ENCODE measurements around the gene TYK2. TPM values are rescaled to one million over a fixed set of nuclear protein-coding genes. Genes with fewer than 3 reads are reported as not detected.

TYK2 gene
- total and polyA plus RNA-seq, 8 donors, result 120 to 185 (median 151) TPM

DNA sequence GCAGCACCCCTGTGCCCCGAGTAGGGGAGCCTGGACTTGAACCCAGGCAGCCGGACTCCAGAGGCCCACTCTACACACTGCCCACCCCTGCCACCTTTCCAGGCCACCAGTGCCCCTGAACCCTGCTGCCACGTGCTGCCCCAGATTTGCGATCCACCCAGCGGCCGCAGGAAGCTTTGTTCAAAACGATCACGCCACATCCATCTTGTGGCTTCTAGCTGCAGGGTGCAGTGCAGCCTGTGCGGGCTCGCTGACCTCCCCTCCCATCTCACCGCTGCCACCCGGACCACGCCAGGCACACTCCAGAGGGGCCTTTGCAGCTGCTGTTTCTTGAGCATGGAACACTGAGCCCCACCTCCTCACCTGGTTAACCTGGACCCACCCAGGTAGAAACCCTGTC is 50.8 kb downstream of the TYK2 start:
- TF ChIP-seq, protein P1, sequence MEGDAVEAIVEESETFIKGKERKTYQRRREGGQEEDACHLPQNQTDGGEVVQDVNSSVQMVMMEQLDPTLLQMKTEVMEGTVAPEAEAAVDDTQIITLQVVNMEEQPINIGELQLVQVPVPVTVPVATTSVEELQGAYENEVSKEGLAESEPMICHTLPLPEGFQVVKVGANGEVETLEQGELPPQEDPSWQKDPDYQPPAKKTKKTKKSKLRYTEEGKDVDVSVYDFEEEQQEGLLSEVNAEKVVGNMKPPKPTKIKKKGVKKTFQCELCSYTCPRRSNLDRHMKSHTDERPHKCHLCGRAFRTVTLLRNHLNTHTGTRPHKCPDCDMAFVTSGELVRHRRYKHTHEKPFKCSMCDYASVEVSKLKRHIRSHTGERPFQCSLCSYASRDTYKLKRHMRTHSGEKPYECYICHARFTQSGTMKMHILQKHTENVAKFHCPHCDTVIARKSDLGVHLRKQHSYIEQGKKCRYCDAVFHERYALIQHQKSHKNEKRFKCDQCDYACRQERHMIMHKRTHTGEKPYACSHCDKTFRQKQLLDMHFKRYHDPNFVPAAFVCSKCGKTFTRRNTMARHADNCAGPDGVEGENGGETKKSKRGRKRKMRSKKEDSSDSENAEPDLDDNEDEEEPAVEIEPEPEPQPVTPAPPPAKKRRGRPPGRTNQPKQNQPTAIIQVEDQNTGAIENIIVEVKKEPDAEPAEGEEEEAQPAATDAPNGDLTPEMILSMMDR (IDR thresholded peaks at IDR 0.05), result no peak
- Histone ChIP-seq H3K36me3 (peaks cover 0 to 63% of the 10 kb centered on the region in 2 donors), H3K9me3 (no peaks in the 10 kb centered on the region), H3K27ac (no peak overlapping the region), H3K4me1 (peaks cover 10 to 26% of the 10 kb centered on the region in 2 donors), H3K4me3 (no peak overlapping the region), H3K27me3 (no peaks in the 10 kb centered on the region)
- ATAC-seq (no peak), DNase-seq (no peak)
- intact Hi-C loops (cut with DNase I), result no loop called here

DNA sequence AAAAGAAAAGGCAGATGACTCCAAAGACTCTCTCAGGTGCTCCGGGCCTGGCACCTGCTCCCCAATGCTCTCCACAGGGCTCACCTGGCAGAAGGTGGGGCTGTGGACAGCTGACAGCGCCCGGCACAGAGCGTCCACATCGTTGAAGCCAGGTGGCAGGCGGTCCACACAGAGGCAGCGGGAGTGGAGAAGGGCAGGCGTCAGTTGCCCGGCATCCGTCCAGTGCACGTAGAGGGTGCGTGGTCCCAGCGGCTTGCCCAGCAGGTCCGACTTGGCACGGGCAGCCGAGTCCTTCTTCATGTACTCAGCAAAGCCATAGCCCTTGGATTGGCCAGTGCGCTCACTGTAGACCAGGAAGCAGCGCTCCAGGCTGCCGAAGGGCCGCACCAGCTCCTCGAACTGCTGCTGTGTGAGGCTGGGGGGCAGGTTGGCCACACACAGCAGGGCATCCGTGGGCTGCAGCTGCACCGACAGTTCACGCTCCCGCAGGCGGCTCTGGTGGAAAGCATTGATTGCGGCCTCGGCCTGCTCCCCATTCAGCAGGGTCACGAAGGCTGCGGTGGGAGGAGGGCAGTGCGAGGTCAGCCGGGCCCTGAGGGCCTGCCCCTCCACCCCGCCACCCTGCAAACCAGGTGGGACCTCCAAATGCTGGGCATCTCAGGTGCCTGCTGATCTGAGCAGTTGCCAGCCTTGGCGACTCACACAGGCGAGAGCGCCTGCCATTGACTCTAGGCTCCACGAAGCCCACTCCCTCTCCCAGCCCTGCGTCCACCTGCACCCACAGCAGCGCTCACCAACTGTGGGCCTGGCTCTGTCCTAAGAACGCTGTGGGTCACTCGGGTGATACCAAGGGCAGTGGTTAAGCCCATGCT is 51.6 kb downstream of the TYK2 start:
- peaks cover 3 to 70% of the 10 kb centered on the region in 2 donors for H3K36me3 ChIP-seq
- no peaks in the 10 kb centered on the region for H3K9me3 ChIP-seq
- TF ChIP-seq, protein P1 (IDR thresholded peaks at IDR 0.05), result no peak
- H3K27me3 ChIP-seq, result no peaks in the 10 kb centered on the region
- peaks cover 9 to 19% of the 10 kb centered on the region in 2 donors for H3K4me1 ChIP-seq
- DNase-seq (no peak), ATAC-seq (no peak)
- H3K27ac ChIP-seq, result no peak overlapping the region
- intact Hi-C loops (cut with DNase I), result no loop called here
- no peak overlapping the region for H3K4me3 ChIP-seq

DNA sequence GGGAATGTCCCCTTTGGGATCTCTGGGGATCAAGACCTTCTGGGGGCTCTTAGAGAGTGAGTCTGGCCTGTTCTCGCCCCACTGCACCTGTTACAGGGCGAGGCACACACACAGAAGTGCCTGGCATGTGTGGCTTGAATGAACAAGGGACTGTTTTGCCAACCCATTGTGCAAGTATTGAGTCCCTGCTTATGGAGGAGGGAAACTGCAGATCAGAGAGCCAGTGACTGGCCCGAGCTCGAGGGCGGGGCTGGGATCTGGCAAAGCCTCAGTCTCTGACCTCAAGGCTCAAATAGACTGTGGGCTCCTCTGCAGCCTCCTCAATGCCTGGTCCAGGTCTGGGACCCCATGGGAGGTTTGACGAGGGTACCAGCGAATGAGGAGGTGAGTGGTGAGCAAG is 52.6 kb downstream of the TYK2 start:
- no peaks in the 10 kb centered on the region for H3K27me3 ChIP-seq
- TF ChIP-seq, protein P1 (IDR thresholded peaks at IDR 0.05), result no peak
- peaks cover 8 to 15% of the 10 kb centered on the region in 2 donors for H3K4me1 ChIP-seq
- H3K9me3 ChIP-seq, result no peaks in the 10 kb centered on the region
- no peak overlapping the region for H3K27ac ChIP-seq
- ATAC-seq (no peak), DNase-seq (no peak)
- intact Hi-C loops (cut with DNase I), result no loop called here
- H3K4me3 ChIP-seq, result no peak overlapping the region
- H3K36me3 ChIP-seq, result peaks cover 3 to 80% of the 10 kb centered on the region in 2 donors

DNA sequence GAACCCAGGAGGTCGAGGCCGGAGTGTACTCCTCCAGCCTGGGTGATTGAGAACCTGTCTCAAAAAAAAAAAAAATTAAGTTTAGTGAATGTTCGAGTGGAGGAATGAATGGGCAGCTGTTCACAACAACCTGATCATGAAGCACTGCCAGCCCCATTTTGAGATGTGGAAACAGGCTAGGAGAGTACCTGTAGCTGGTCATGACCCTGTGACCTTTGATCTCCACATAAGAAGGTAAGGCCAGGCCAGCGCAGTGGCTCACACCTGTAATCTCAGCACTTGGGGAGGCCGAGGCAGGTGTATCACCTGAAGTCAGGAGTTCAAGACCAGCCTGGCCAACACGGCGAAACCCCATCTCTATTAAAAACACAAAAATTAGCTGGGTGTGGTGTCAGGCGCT is 54.6 kb downstream of the TYK2 start:
- intact Hi-C loops (cut with DNase I), result no loop called here
- DNase-seq, result no peak

More for the DNA sequence above, 54.6 kb downstream of the TYK2 start:
- H3K4me1 ChIP-seq, result no peaks in the 10 kb centered on the region
- H3K4me3 ChIP-seq, result no peak overlapping the region
- H3K36me3 ChIP-seq, result peaks cover 3 to 100% of the 10 kb centered on the region in 2 donors
- no peaks in the 10 kb centered on the region for H3K9me3 ChIP-seq
- H3K27ac ChIP-seq, result no peak overlapping the region
- ATAC-seq, result no peak
- TF ChIP-seq, protein P1 (IDR thresholded peaks at IDR 0.05), result no peak
- no peaks in the 10 kb centered on the region for H3K27me3 ChIP-seq
